ENCODE measurements around the gene PHKB.

The PHKB gene

GRCh38 chr16:47712276-47713224 is 251.4 kb downstream of the PHKB start:
- peak; percentile 53 for ATAC-seq (ENCODE audit: low read depth)
- peak; percentile 58 for DNase-seq (ENCODE audit: low spot score)
- TF ChIP-seq, protein P1, sequence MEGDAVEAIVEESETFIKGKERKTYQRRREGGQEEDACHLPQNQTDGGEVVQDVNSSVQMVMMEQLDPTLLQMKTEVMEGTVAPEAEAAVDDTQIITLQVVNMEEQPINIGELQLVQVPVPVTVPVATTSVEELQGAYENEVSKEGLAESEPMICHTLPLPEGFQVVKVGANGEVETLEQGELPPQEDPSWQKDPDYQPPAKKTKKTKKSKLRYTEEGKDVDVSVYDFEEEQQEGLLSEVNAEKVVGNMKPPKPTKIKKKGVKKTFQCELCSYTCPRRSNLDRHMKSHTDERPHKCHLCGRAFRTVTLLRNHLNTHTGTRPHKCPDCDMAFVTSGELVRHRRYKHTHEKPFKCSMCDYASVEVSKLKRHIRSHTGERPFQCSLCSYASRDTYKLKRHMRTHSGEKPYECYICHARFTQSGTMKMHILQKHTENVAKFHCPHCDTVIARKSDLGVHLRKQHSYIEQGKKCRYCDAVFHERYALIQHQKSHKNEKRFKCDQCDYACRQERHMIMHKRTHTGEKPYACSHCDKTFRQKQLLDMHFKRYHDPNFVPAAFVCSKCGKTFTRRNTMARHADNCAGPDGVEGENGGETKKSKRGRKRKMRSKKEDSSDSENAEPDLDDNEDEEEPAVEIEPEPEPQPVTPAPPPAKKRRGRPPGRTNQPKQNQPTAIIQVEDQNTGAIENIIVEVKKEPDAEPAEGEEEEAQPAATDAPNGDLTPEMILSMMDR (IDR thresholded peaks at IDR 0.05; ENCODE audit: poor library complexity, severe bottlenecking) = no peak
- Histone ChIP-seq H3K4me3 (ENCODE audit: severe bottlenecking) (no peak overlapping the region), H3K36me3 (ENCODE audit: low read depth) (no peaks in the 10 kb centered on the region), H3K4me1 (ENCODE audit: insufficient read depth, poor library complexity, severe bottlenecking) (peaks cover 23% of the 10 kb centered on the region), H3K27ac (ENCODE audit: poor library complexity, severe bottlenecking) (peak overlapping the region; percentile 86), H3K9me3 (ENCODE audit: severe bottlenecking) (no peaks in the 10 kb centered on the region), H3K27me3 (ENCODE audit: insufficient read depth, poor library complexity, severe bottlenecking) (no peaks in the 10 kb centered on the region)

- H3K27ac ChIP-seq (ENCODE audit: poor library complexity, severe bottlenecking) = peak overlapping the region; percentile 86
- DNase-seq (ENCODE audit: low spot score) (no peak), ATAC-seq (ENCODE audit: low read depth) (peak; percentile 93)
- H3K27me3 ChIP-seq (ENCODE audit: insufficient read depth, poor library complexity, severe bottlenecking) = no peaks in the 10 kb centered on the region
- peaks cover 23% of the 10 kb centered on the region for H3K4me1 ChIP-seq (ENCODE audit: insufficient read depth, poor library complexity, severe bottlenecking)
- TF ChIP-seq, protein P1 (IDR thresholded peaks at IDR 0.05; ENCODE audit: poor library complexity, severe bottlenecking) = no peak
- no peak overlapping the region for H3K4me3 ChIP-seq (ENCODE audit: severe bottlenecking)
- H3K36me3 ChIP-seq (ENCODE audit: low read depth) = no peaks in the 10 kb centered on the region
- H3K9me3 ChIP-seq (ENCODE audit: severe bottlenecking) = no peaks in the 10 kb centered on the region
Measured at GRCh38 chr16:47713225-47713595, 252.1 kb downstream of the PHKB start.

DNA sequence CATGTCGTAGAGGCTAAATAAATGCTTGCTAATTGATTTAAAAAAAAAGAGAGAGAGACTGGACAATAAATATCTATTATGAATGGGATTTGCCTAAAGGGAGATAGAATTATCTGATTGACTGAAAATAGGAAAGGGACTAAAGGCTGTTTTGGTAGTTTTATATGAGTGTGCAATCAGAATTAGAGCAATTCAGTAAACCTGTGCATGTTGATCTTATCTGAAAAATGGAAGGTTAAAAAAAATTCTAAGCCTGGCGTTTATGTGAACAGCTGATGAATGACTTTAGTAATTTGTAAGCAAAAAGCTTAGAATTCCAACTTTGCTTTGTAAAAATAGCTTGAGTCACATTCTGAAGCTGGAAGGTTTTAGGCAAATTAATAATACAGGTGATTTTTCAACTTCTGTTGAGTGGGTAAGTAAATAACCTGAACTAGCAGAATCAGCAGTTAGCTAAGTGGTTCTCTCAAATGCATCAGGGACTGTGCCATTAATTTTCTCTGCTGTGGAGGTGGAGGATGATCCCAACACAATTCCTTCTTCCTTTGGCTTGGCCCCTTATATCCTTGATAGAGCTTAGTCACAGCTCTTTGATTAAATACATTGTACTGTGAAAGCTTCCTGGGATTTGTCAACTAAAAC is 254.4 kb downstream of the PHKB start:
- Histone ChIP-seq H3K27me3 (ENCODE audit: insufficient read depth, poor library complexity, severe bottlenecking) (no peaks in the 10 kb centered on the region), H3K36me3 (ENCODE audit: low read depth) (no peaks in the 10 kb centered on the region), H3K9me3 (ENCODE audit: severe bottlenecking) (no peaks in the 10 kb centered on the region), H3K4me1 (ENCODE audit: insufficient read depth, poor library complexity, severe bottlenecking) (peaks cover 23% of the 10 kb centered on the region), H3K4me3 (ENCODE audit: severe bottlenecking) (no peak overlapping the region), H3K27ac (ENCODE audit: poor library complexity, severe bottlenecking) (no peak overlapping the region)
- TF ChIP-seq, protein P1 (IDR thresholded peaks at IDR 0.05; ENCODE audit: poor library complexity, severe bottlenecking) = no peak
- DNase-seq (ENCODE audit: low spot score) = no peak
- no peak for ATAC-seq (ENCODE audit: low read depth)

GRCh38 chr16:47716571-47716970 is 255.4 kb downstream of the PHKB start:
- Histone ChIP-seq H3K4me1 (ENCODE audit: insufficient read depth, poor library complexity, severe bottlenecking) (peaks cover 23% of the 10 kb centered on the region), H3K9me3 (ENCODE audit: severe bottlenecking) (no peaks in the 10 kb centered on the region), H3K4me3 (ENCODE audit: severe bottlenecking) (no peak overlapping the region), H3K36me3 (ENCODE audit: low read depth) (no peaks in the 10 kb centered on the region), H3K27ac (ENCODE audit: poor library complexity, severe bottlenecking) (no peak overlapping the region), H3K27me3 (ENCODE audit: insufficient read depth, poor library complexity, severe bottlenecking) (no peaks in the 10 kb centered on the region)
- DNase-seq (ENCODE audit: low spot score) (no peak), ATAC-seq (ENCODE audit: low read depth) (no peak)
- TF ChIP-seq, protein P1 (IDR thresholded peaks at IDR 0.05; ENCODE audit: poor library complexity, severe bottlenecking) = no peak

Measured in RWPE2 (cell line).